Measurements from ENCODE around the gene CHL1. TPM values are rescaled to one million over a fixed set of nuclear protein-coding genes. Genes with fewer than 3 reads are reported as not detected.

Gene CHL1
- total RNA-seq, 5 donors from 2014 or later (not counting 1 experiment from before 2014, with no cell fraction given) = 0.06 to 0.46 (median 0.18) TPM; not detected in 2

GRCh38 chr3:173886-174285 lies 22.7 kb upstream of the CHL1 start:
- no CpG with 5 or more reads among the region's 1 CpG for WGBS (ENCODE audit: insufficient coverage)
- Histone ChIP-seq H3K4me3 (ENCODE audit: control insufficient read depth in 1 of 2, extremely low read depth in 1 of 2, low read length in 1 of 2) (no peak overlapping the region), H3K27me3 (replicated peaks in 1 of 2; ENCODE audit: control insufficient read depth in 2 of 2, extremely low read depth in 1 of 2, insufficient read depth in 2 of 2, low read length in 1 of 2) (no peaks in the 10 kb centered on the region), H3K36me3 (ENCODE audit: control insufficient read depth in 2 of 2, extremely low read depth in 1 of 2, insufficient read depth in 1 of 2, low read length in 1 of 2) (no peaks in the 10 kb centered on the region), H3K4me1 (ENCODE audit: control insufficient read depth in 1 of 2, extremely low read depth in 1 of 2, insufficient read depth in 2 of 2, low read length in 2 of 2) (no peaks in the 10 kb centered on the region), H3K9me3 (no peaks in the 10 kb centered on the region), H3K27ac (ENCODE audit: low read length) (no peak overlapping the region)
- DNase-seq (no peak), ATAC-seq (replicated peaks in 1 of 4) (no peak)
- no peak overlapping the region for H3K27ac Mint-ChIP-seq
- no peaks in the 10 kb centered on the region for H3K36me3 Mint-ChIP-seq
- ChIA-PET POLR2A (no interaction called here), CTCF (no interaction called here)
- no peaks in the 10 kb centered on the region for H3K27me3 Mint-ChIP-seq
- no peaks in the 10 kb centered on the region for H3K9me3 Mint-ChIP-seq
- no peak overlapping the region for H3K4me3 Mint-ChIP-seq
- H3K4me1 Mint-ChIP-seq = peaks cover 0 to 2% (median 0%) of the 10 kb centered on the region in 3 donors

GRCh38 chr3:184976-185375 lies 11.6 kb upstream of the CHL1 start:
- no peak overlapping the region for H3K4me3 Mint-ChIP-seq
- H3K27ac Mint-ChIP-seq = no peak overlapping the region
- Histone ChIP-seq H3K4me1 (ENCODE audit: control insufficient read depth in 1 of 2, extremely low read depth in 1 of 2, insufficient read depth in 2 of 2, low read length in 2 of 2) (no peaks in the 10 kb centered on the region), H3K27me3 (replicated peaks in 1 of 2; ENCODE audit: control insufficient read depth in 2 of 2, extremely low read depth in 1 of 2, insufficient read depth in 2 of 2, low read length in 1 of 2) (no peaks in the 10 kb centered on the region), H3K36me3 (ENCODE audit: control insufficient read depth in 2 of 2, extremely low read depth in 1 of 2, insufficient read depth in 1 of 2, low read length in 1 of 2) (no peaks in the 10 kb centered on the region), H3K27ac (ENCODE audit: low read length) (no peak overlapping the region), H3K9me3 (no peaks in the 10 kb centered on the region), H3K4me3 (ENCODE audit: control insufficient read depth in 1 of 2, extremely low read depth in 1 of 2, low read length in 1 of 2) (no peak overlapping the region)
- ChIA-PET CTCF (no interaction called here), POLR2A (no interaction called here)
- DNase-seq = no peak
- no CpG with 5 or more reads among the region's 3 CpGs for WGBS (ENCODE audit: insufficient coverage)
- H3K9me3 Mint-ChIP-seq = peaks cover 2 to 12% (median 7%) of the 10 kb centered on the region in 3 donors
- no peaks in the 10 kb centered on the region for H3K4me1 Mint-ChIP-seq
- no peak for ATAC-seq (replicated peaks in 1 of 4)
- peaks cover 0 to 4% of the 10 kb centered on the region in 2 donors for H3K27me3 Mint-ChIP-seq
- no peaks in the 10 kb centered on the region for H3K36me3 Mint-ChIP-seq

- Mint-ChIP-seq H3K36me3 (peaks cover 3% of the 10 kb centered on the region), H3K27ac (no peak overlapping the region), H3K4me3 (no peak overlapping the region), H3K4me1 (peaks cover 4 to 6% (median 5%) of the 10 kb centered on the region in 3 donors), H3K9me3 (peaks cover 2 to 8% (median 7%) of the 10 kb centered on the region in 3 donors), H3K27me3 (peaks cover 13 to 22% of the 10 kb centered on the region in 2 donors)
- Histone ChIP-seq H3K27ac (ENCODE audit: low read length) (no peak overlapping the region), H3K27me3 (replicated peaks in 1 of 2; ENCODE audit: control insufficient read depth in 2 of 2, extremely low read depth in 1 of 2, insufficient read depth in 2 of 2, low read length in 1 of 2) (peaks cover 9 to 10% of the 10 kb centered on the region in 2 experiments), H3K36me3 (ENCODE audit: control insufficient read depth in 2 of 2, extremely low read depth in 1 of 2, insufficient read depth in 1 of 2, low read length in 1 of 2) (no peaks in the 10 kb centered on the region), H3K9me3 (no peaks in the 10 kb centered on the region), H3K4me3 (ENCODE audit: control insufficient read depth in 1 of 2, extremely low read depth in 1 of 2, low read length in 1 of 2) (no peak overlapping the region), H3K4me1 (ENCODE audit: control insufficient read depth in 1 of 2, extremely low read depth in 1 of 2, insufficient read depth in 2 of 2, low read length in 2 of 2) (no peaks in the 10 kb centered on the region)
- ATAC-seq (replicated peaks in 1 of 4) (no peak), DNase-seq (no peak)
- 92% methylated on average over 4 of the region's 25 CpGs for WGBS (ENCODE audit: insufficient coverage)
- POLR2A ChIA-PET = no interaction called here
- CTCF ChIA-PET = no interaction called here
Measured at GRCh38 chr3:192215-192929, 4.2 kb upstream of the CHL1 start.

GRCh38 chr3:194001-194400 lies 2.6 kb upstream of the CHL1 start:
- Histone ChIP-seq H3K4me1 (ENCODE audit: control insufficient read depth in 1 of 2, extremely low read depth in 1 of 2, insufficient read depth in 2 of 2, low read length in 2 of 2) (no peaks in the 10 kb centered on the region), H3K27ac (ENCODE audit: low read length) (no peak overlapping the region), H3K9me3 (no peaks in the 10 kb centered on the region), H3K27me3 (replicated peaks in 1 of 2; ENCODE audit: control insufficient read depth in 2 of 2, extremely low read depth in 1 of 2, insufficient read depth in 2 of 2, low read length in 1 of 2) (peaks cover 9 to 16% of the 10 kb centered on the region in 2 experiments), H3K36me3 (ENCODE audit: control insufficient read depth in 2 of 2, extremely low read depth in 1 of 2, insufficient read depth in 1 of 2, low read length in 1 of 2) (no peaks in the 10 kb centered on the region), H3K4me3 (ENCODE audit: control insufficient read depth in 1 of 2, extremely low read depth in 1 of 2, low read length in 1 of 2) (no peak overlapping the region)
- Mint-ChIP-seq H3K27ac (no peak overlapping the region), H3K4me1 (peaks cover 4 to 6% (median 5%) of the 10 kb centered on the region in 3 donors), H3K36me3 (peaks cover 3% of the 10 kb centered on the region), H3K4me3 (no peak overlapping the region), H3K27me3 (peaks cover 15 to 24% of the 10 kb centered on the region in 2 donors), H3K9me3 (peaks cover 0 to 8% (median 0%) of the 10 kb centered on the region in 3 donors)
- POLR2A ChIA-PET = no interaction called here
- WGBS (ENCODE audit: insufficient coverage) = no CpG with 5 or more reads among the region's 2 CpGs
- DNase-seq (no peak), ATAC-seq (replicated peaks in 1 of 4) (no peak)
- CTCF ChIA-PET = no interaction called here

GRCh38 chr3:194421-194820 lies 2.1 kb upstream of the CHL1 start:
- H3K27ac ChIP-seq (ENCODE audit: low read length) = no peak overlapping the region
- H3K9me3 Mint-ChIP-seq = peaks cover 0 to 8% (median 0%) of the 10 kb centered on the region in 3 donors
- CTCF ChIA-PET = interaction anchor here in 1 of 2 donors (1.0 kb wide), 1 partner anchor 9 kb away, joined by 5 read pairs; no protein-coding TSS in a partner anchor
- H3K4me3 ChIP-seq (ENCODE audit: control insufficient read depth in 1 of 2, extremely low read depth in 1 of 2, low read length in 1 of 2) = no peak overlapping the region
- ATAC-seq (replicated peaks in 1 of 4) (no peak), DNase-seq (no peak)
- peaks cover 18 to 24% of the 10 kb centered on the region in 2 donors for H3K27me3 Mint-ChIP-seq
- no peak overlapping the region for H3K4me3 Mint-ChIP-seq
- H3K4me1 Mint-ChIP-seq = peaks cover 4 to 6% (median 5%) of the 10 kb centered on the region in 3 donors
- WGBS (ENCODE audit: insufficient coverage) = 100% methylated on average over 1 of the region's 3 CpGs
- H3K27me3 ChIP-seq (replicated peaks in 1 of 2; ENCODE audit: control insufficient read depth in 2 of 2, extremely low read depth in 1 of 2, insufficient read depth in 2 of 2, low read length in 1 of 2) = peaks cover 9 to 16% of the 10 kb centered on the region in 2 experiments
- POLR2A ChIA-PET = no interaction called here
- no peaks in the 10 kb centered on the region for H3K9me3 ChIP-seq
- no peaks in the 10 kb centered on the region for H3K4me1 ChIP-seq (ENCODE audit: control insufficient read depth in 1 of 2, extremely low read depth in 1 of 2, insufficient read depth in 2 of 2, low read length in 2 of 2)
- peaks cover 3% of the 10 kb centered on the region for H3K36me3 Mint-ChIP-seq
- no peaks in the 10 kb centered on the region for H3K36me3 ChIP-seq (ENCODE audit: control insufficient read depth in 2 of 2, extremely low read depth in 1 of 2, insufficient read depth in 1 of 2, low read length in 1 of 2)
- H3K27ac Mint-ChIP-seq = no peak overlapping the region

- POLR2A ChIA-PET = no interaction called here
- H3K27me3 ChIP-seq (replicated peaks in 1 of 2; ENCODE audit: control insufficient read depth in 2 of 2, extremely low read depth in 1 of 2, insufficient read depth in 2 of 2, low read length in 1 of 2) = peaks cover 9 to 16% of the 10 kb centered on the region in 2 experiments
Measured at GRCh38 chr3:195666-196065, 897 bp upstream of the CHL1 start.

More at GRCh38 chr3:195666-196065, 897 bp upstream of the CHL1 start:
- no peak for ATAC-seq (replicated peaks in 1 of 4)
- Histone ChIP-seq H3K27ac (ENCODE audit: low read length) (no peak overlapping the region), H3K4me3 (ENCODE audit: control insufficient read depth in 1 of 2, extremely low read depth in 1 of 2, low read length in 1 of 2) (no peak overlapping the region), H3K36me3 (ENCODE audit: control insufficient read depth in 2 of 2, extremely low read depth in 1 of 2, insufficient read depth in 1 of 2, low read length in 1 of 2) (no peaks in the 10 kb centered on the region), H3K4me1 (ENCODE audit: control insufficient read depth in 1 of 2, extremely low read depth in 1 of 2, insufficient read depth in 2 of 2, low read length in 2 of 2) (no peaks in the 10 kb centered on the region), H3K9me3 (no peaks in the 10 kb centered on the region)
- H3K27ac Mint-ChIP-seq = no peak overlapping the region
- no peak for DNase-seq
- peaks cover 0 to 8% (median 0%) of the 10 kb centered on the region in 3 donors for H3K9me3 Mint-ChIP-seq
- H3K27me3 Mint-ChIP-seq = peaks cover 23 to 24% of the 10 kb centered on the region in 2 donors
- CTCF ChIA-PET = no interaction called here
- H3K4me1 Mint-ChIP-seq = peaks cover 4 to 6% (median 5%) of the 10 kb centered on the region in 3 donors
- peaks cover 3% of the 10 kb centered on the region for H3K36me3 Mint-ChIP-seq
- 89% methylated on average over 2 of the region's 6 CpGs for WGBS (ENCODE audit: insufficient coverage)
- H3K4me3 Mint-ChIP-seq = no peak overlapping the region
